RWPE1 (cell line): Measurements from ENCODE around the gene CCT5.

ENCODE experiments used
- CTCF ChIA-PET: fragments of 350-600 bp; sonication (Branson Sonifier 250); formaldehyde crosslinking; extraction: SDS; loops from one replicate; lab custom pipeline; 2021; lab: Yijun Ruan, JAX
- POLR2A ChIA-PET: fragments of 400-600 bp; formaldehyde crosslinking; extraction: SDS; loops from one replicate; lab custom pipeline; 2020; ENCODE audit warnings: antibody characterized with exemption; ENCODE audit not compliant: low non-redundant PET; lab: Yijun Ruan, JAX
- DNase-seq: peaks from one replicate; pipeline ENCODE4 v3.0.0; 2012; ENCODE audit warnings: low spot score
- H3K27ac ChIP-seq: fragments of 450-650 bp; 2 replicates; pipeline ENCODE4 v1.5.1; 2017
- TF ChIP-seq, protein P1 (sequence below): fragments of 450-650 bp; conservative IDR thresholded peaks from 2 replicates; pipeline ENCODE4 v1.5.1; 2017; ENCODE audit warnings: low read depth, mild to moderate bottlenecking

Gene CCT5

DNA sequence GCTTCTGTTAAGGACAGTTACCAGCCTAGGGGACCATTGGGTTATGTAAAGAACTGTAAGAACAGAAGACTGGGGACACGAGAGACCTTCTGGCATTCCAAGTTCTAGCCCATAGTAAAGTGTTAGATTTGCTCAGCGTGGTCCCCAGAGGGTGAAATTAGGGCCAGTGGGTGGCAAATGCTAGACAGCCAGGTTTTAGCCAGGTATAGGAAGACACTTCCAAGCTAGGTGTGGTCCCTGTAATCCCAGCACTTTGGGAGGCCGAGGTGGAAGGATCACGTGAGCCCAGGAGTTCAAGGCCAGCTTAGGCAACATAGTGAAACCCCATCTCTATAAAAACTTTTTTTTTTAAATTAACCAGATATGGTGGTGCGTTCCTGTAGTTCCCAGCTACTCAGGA, 34.7 kb upstream of the CCT5 start:
- H3K27ac ChIP-seq: no peak overlapping the region
- TF ChIP-seq, protein P1, sequence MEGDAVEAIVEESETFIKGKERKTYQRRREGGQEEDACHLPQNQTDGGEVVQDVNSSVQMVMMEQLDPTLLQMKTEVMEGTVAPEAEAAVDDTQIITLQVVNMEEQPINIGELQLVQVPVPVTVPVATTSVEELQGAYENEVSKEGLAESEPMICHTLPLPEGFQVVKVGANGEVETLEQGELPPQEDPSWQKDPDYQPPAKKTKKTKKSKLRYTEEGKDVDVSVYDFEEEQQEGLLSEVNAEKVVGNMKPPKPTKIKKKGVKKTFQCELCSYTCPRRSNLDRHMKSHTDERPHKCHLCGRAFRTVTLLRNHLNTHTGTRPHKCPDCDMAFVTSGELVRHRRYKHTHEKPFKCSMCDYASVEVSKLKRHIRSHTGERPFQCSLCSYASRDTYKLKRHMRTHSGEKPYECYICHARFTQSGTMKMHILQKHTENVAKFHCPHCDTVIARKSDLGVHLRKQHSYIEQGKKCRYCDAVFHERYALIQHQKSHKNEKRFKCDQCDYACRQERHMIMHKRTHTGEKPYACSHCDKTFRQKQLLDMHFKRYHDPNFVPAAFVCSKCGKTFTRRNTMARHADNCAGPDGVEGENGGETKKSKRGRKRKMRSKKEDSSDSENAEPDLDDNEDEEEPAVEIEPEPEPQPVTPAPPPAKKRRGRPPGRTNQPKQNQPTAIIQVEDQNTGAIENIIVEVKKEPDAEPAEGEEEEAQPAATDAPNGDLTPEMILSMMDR: no peak
- CTCF ChIA-PET: no interaction called here
- POLR2A ChIA-PET: no interaction called here
- no peak for DNase-seq

DNA sequence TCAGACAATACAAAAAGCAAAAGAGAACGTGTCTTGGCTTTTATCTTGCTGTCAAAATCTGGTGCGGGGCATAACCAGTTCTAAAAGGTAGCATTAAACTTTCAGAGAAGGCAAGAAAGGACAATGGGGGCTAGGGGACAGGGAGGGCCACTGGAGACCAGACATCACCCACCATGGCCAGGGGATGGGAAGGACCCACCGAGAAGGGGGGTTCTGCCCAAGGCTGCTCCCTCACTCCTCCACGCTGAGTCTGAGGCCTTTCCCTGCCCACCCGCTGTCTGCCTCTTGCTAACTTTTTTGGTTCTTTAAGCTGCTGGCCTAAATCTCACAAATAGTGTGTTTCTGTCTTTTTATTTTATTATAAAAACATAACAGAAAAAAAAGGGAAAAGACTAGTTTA, 34.0 kb upstream of the CCT5 start:
- CTCF ChIA-PET: interaction anchor here (0.8 kb wide), 1 partner anchor 217 kb away, joined by 4 read pairs; no protein-coding TSS in a partner anchor
- POLR2A ChIA-PET: no interaction called here
- no peak for DNase-seq

DNA sequence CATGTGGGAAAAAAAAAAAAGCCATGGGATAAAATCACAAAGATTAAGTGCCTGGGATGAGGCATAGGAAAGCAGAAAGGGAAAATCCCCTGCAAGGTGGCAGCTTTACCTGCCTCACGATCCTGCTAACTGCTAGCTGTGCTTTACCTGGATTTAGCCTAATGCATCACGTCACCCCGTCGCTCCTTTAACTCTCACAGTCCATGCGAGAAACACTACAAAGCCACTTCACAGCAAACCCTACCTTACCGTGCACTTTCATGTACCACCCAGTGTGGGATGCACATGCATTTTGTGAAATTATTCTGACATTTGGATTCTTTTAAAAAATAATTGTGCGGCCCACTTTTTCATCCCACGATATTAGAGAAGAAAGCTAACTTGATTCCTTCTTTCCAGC, 31.4 kb upstream of the CCT5 start:
- POLR2A ChIA-PET: no interaction called here
- CTCF ChIA-PET: interaction anchor here (0.5 to 0.7 kb wide), 2 partner anchors 23 to 1537 kb away, joined by 3 to 4 read pairs; no protein-coding TSS in a partner anchor
- TF ChIP-seq, protein P1: no peak
- H3K27ac ChIP-seq: no peak overlapping the region
- no peak for DNase-seq

More for the DNA sequence above, 34.0 kb upstream of the CCT5 start:
- H3K27ac ChIP-seq: no peak overlapping the region
- TF ChIP-seq, protein P1: no peak

DNA sequence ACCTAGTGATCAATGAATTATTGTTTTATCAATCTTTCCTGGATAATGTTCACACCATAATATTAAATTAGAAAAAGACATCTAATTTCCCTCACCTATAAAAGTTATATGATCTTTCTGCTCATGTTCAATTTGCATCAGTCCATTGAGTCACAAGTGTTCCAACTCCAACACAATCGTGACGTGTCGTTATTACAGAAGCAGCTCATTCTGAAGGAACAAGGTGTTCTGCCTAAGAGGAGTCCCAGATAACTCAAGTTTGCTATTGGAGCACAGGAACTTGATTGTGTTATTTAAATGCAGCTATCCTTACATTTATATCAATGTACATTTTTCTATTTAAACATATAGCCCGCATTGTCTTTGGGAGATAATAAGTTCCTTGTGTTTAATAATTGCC, 31.0 kb upstream of the CCT5 start:
- POLR2A ChIA-PET: no interaction called here
- H3K27ac ChIP-seq: no peak overlapping the region
- CTCF ChIA-PET: interaction anchor here (0.5 to 0.7 kb wide), 2 partner anchors 23 to 1538 kb away, joined by 3 to 4 read pairs; no protein-coding TSS in a partner anchor
- TF ChIP-seq, protein P1: no peak
- DNase-seq: no peak

DNA sequence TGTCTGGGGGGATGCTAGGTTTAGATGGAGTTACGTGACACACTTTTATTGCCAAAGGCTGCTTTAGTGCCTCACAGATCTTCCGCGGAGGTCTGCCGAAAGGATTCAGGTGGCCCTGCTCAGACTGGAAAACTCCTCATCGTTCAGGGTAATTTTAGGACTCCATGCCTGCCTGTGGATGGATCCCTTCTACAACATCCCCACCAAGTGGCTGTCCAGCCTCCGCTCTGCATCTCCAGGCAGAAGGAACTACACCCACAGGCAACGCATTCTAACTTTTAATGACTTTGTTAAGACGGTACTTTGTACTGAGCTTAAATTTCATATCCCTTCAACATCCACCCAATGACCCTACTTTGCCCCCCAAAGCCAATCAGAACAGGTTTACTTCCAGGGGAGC, 29.8 kb upstream of the CCT5 start:
- DNase-seq: no peak
- ChIA-PET CTCF (no interaction called here), POLR2A (no interaction called here)
- TF ChIP-seq, protein P1: no peak
- no peak overlapping the region for H3K27ac ChIP-seq

DNA sequence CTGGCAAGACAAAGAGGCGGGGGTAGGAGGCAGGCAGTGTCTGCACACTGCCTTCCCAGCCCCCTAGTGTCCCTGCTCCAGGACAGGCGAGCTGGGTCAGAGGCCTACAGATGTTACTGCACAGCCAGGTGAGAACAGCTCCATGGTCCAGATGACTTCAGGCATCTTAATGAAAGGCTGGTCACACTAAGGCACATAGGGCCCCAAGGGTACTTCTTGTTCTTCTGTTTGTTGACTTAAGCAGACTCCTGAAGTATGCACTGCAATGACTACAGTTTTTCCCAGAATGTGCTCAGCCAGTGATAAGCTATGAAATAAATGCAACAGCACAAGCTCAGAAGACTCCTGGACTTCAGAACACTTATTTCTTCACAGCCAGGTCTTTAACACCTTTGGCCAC, 27.8 kb upstream of the CCT5 start:
- DNase-seq: no peak
- CTCF ChIA-PET: no interaction called here
- H3K27ac ChIP-seq: no peak overlapping the region
- TF ChIP-seq, protein P1: no peak
- POLR2A ChIA-PET: no interaction called here
